PC-9 (cell line): ENCODE data around the gene DYNC2LI1. TPM values are rescaled to one million over a fixed set of nuclear protein-coding genes. Genes with fewer than 3 reads are reported as not detected.
A peak's percentile ranks its signal among the peaks of the same experiment; 100 is the strongest.
"Not testable (repeated sequence)": the region's sequence is repeated elsewhere in the genome, so short reads cannot be mapped to it uniquely, and the experiment has no call there.

Experiments
- BruUV-seq: library from RNA; stranded (reverse); fragments of 400-500 nt; replicated peaks from 2 replicates; lab custom pipeline; 2021; lab: Mats Ljungman, UMichigan
- CTCF ChIA-PET: fragments of 300-600 bp; sonication (Branson Sonifier 250); formaldehyde crosslinking; loops from one replicate; lab custom pipeline; 2022; ENCODE audit warnings: antibody characterized with exemption; lab: Charles Lee
- POLR2A ChIA-PET: fragments of 300-600 bp; sonication (Branson Sonifier 250); formaldehyde crosslinking; loops from one replicate; lab custom pipeline; 2022; ENCODE audit warnings: antibody characterized with exemption; ENCODE audit not compliant: unreplicated experiment; lab: Charles Lee
- DNase-seq, 2 experiments: peaks; one replicate each; pipeline versions ENCODE4 v3.0.0 to v3.0.0-alpha.2; 2015 to 2022; ENCODE audit warnings: mixed read lengths in 1 of 2
- H2AFZ ChIP-seq: fragments of 200-600 bp; sonication (generic); 2 replicates; pipeline ENCODE4 v1.8.1; 2017; ENCODE audit warnings: antibody characterized with exemption
- H3F3A ChIP-seq: fragments of 200-600 bp; sonication (generic); 2 replicates; pipeline ENCODE4 v1.8.1; 2017; ENCODE audit warnings: antibody characterized with exemption, mild to moderate bottlenecking, low read depth; ENCODE audit not compliant: insufficient read depth
- H3K27ac ChIP-seq: fragments of 200-600 bp; sonication (generic); 2 replicates; pipeline ENCODE4 v1.6.1; 2016; ENCODE audit warnings: mixed run types
- H3K27me3 ChIP-seq: fragments of 200-600 bp; sonication (generic); 2 replicates; pipeline ENCODE4 v1.6.1; 2016; ENCODE audit warnings: low read depth, mixed run types; ENCODE audit not compliant: insufficient read depth
- H3K36me3 ChIP-seq: fragments of 200-600 bp; sonication (generic); 2 replicates; pipeline ENCODE4 v1.6.1; 2016; ENCODE audit warnings: low read depth, mixed run types
- H3K4me1 ChIP-seq: fragments of 200-600 bp; sonication (generic); replicated peaks from 2 replicates; pipeline ENCODE4 v1.6.1; 2016; ENCODE audit warnings: mixed run types; ENCODE audit not compliant: insufficient read depth
- H3K4me2 ChIP-seq: fragments of 200-600 bp; sonication (generic); 2 replicates; pipeline ENCODE4 v1.6.1; 2017; ENCODE audit warnings: mixed run types
- H3K4me3 ChIP-seq: fragments of 200-600 bp; sonication (generic); 2 replicates; pipeline ENCODE4 v1.6.1; 2016; ENCODE audit warnings: mixed run types
- H3K79me2 ChIP-seq: fragments of 200-600 bp; sonication (generic); 2 replicates; pipeline ENCODE4 v1.6.1; 2017; ENCODE audit warnings: low read depth, mixed run types
- H3K9me2 ChIP-seq: fragments of 200-600 bp; sonication (generic); 2 replicates; pipeline ENCODE4 v1.8.1; 2017; ENCODE audit warnings: mild to moderate bottlenecking; ENCODE audit not compliant: insufficient read depth
- H3K9me3 ChIP-seq: fragments of 200-600 bp; sonication (generic); 2 replicates; pipeline ENCODE4 v1.8.1; 2016; ENCODE audit warnings: low read depth; ENCODE audit not compliant: insufficient read depth
- H4K20me1 ChIP-seq: fragments of 200-600 bp; sonication (generic); 2 replicates; pipeline ENCODE4 v1.8.1; 2017; ENCODE audit not compliant: insufficient read depth
- EZH2 ChIP-seq: fragments of 200-600 bp; sonication (generic); IDR thresholded peaks from 2 replicates; pipeline ENCODE4 v1.8.0; 2017; ENCODE audit warnings: antibody characterized with exemption, low read depth
- intact Hi-C: fragments of 100-400 bp; cut with micrococcal nuclease; formaldehyde crosslinking; loops from one replicate; pipeline ENCODE4 v1.10.0; 2022; ENCODE audit not compliant: unreplicated experiment
- total RNA-seq: library from RNA; stranded (reverse); gene quantifications from 2 replicates; pipeline ENCODE4 v1.2.3, GENCODE V29; 2021
- TF ChIP-seq, protein P1 (sequence below): fragments of 200-600 bp; sonication (generic); conservative IDR thresholded peaks from 2 replicates; pipeline ENCODE4 v1.6.1; 2017; ENCODE audit warnings: mixed run types, antibody characterized with exemption, mild to moderate bottlenecking, moderate library complexity

The DYNC2LI1 gene
- total RNA-seq, 1 experiment from 2014 or later, result 27.1 TPM

DNA sequence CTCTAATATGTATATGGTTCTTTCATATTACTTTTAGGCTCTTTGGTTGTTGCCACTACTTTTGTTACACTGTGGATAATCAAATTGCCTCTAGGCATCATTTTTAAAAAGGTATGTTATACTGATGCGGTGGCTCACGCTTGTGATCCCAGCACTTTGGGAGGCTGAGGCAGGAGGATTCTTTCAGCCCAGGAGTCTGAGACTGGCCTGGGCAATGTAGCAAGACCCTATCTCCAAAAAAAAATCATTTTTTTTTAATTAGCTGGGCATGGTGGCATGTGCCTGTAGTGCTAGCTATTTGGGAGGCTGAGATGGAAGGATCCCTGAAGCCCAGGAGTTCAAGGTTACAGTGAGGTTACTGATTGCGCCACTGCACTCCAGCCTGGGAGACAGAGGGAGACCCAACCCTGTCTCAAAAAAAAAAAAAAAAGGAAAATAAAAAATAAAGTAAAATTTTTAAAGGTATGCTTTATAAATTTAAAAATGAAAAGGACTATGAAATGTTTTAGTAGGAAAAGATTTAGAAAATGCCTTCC, 48.1 kb upstream of the DYNC2LI1 start:
- no TSS peak for BruUV-seq
- Histone ChIP-seq H2AFZ (no peak overlapping the region), H3K79me2 (no peaks in the 10 kb centered on the region), H3K27me3 (no peaks in the 10 kb centered on the region), H3F3A (no peaks in the 10 kb centered on the region), H3K36me3 (no peaks in the 10 kb centered on the region), H3K4me3 (no peak overlapping the region), H3K27ac (no peak overlapping the region), H3K4me1 (peaks cover 11% of the 10 kb centered on the region; the same call in 1 of the 2 replicates), H3K4me2 (no peak overlapping the region), H3K9me2 (no peaks in the 10 kb centered on the region), H3K9me3 (no peaks in the 10 kb centered on the region), H4K20me1 (no peaks in the 10 kb centered on the region)
- CTCF ChIA-PET, result no interaction called here
- intact Hi-C loops, result no loop called here
- no peak for TF ChIP-seq EZH2
- TF ChIP-seq, protein P1, sequence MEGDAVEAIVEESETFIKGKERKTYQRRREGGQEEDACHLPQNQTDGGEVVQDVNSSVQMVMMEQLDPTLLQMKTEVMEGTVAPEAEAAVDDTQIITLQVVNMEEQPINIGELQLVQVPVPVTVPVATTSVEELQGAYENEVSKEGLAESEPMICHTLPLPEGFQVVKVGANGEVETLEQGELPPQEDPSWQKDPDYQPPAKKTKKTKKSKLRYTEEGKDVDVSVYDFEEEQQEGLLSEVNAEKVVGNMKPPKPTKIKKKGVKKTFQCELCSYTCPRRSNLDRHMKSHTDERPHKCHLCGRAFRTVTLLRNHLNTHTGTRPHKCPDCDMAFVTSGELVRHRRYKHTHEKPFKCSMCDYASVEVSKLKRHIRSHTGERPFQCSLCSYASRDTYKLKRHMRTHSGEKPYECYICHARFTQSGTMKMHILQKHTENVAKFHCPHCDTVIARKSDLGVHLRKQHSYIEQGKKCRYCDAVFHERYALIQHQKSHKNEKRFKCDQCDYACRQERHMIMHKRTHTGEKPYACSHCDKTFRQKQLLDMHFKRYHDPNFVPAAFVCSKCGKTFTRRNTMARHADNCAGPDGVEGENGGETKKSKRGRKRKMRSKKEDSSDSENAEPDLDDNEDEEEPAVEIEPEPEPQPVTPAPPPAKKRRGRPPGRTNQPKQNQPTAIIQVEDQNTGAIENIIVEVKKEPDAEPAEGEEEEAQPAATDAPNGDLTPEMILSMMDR, result no peak
- no peak for DNase-seq
- POLR2A ChIA-PET, result no interaction called here

DNA sequence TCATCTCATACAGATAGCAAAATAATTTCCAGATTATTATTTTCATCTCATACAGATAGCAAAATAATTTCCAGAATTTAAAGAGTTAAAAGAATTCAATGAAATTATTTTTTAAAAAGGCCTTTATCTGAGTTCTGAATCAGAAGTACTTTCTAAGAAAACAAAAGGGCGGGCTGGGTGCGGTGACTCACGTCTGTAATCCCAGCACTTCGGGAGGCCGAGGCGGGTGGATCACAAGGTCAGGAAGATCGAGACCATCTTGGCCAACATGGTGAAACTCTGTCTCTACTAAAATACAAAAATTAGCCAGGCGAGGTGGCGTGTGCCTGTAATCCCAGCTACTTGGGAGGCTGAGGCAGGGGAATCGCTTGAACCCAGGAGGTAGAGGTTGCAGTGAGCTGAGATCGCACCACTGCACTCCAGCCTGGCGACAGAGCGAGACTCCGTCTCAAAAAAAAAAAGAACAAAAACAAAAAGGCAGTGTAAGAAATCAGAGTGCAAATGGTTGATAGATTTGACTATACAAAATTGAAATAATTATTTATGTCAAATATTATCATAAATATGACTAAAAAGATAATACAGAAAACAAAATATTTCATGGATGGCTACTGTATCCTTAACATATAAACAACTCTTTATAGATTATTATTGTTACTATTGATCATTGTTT, 46.7 kb upstream of the DYNC2LI1 start:
- H3K4me3 ChIP-seq, H3K9me2 ChIP-seq, H3K27me3 ChIP-seq, H3K4me2 ChIP-seq, H3K9me3 ChIP-seq, H3K27ac ChIP-seq, H3K79me2 ChIP-seq, intact Hi-C loops, H4K20me1 ChIP-seq, H3F3A ChIP-seq, BruUV-seq, H3K36me3 ChIP-seq, CTCF ChIA-PET: not testable (repeated sequence)
- POLR2A ChIA-PET, result interaction anchor here (0.6 kb wide), 1 partner anchor 649 kb away, joined by 3 read pairs; no protein-coding TSS in a partner anchor
- peak overlapping the region; percentile 24; the same call in 1 of the 2 replicates for H2AFZ ChIP-seq
- peaks cover 11% of the 10 kb centered on the region; the same call in 1 of the 2 replicates for H3K4me1 ChIP-seq
- peak; percentile 55 to 72 for DNase-seq

DNA sequence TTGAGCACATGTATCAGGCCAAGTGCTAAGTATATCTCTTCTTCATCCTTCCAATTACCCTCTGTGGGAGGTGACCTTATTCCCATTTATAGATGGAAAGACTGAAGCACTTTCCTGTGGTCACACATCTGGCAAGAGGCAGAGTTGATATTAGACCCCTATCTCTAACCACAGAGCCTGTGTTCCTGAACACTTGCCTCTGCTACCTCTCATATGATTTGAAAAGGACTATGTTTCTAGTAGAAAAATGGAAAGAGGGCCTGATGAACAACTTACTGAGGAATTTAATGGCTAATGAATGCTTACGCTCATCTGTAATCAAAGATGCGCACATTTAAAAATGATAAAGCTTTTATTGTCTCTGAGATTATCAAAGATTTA, 46.2 kb upstream of the DYNC2LI1 start:
- Histone ChIP-seq H3K36me3 (no peaks in the 10 kb centered on the region), H3K4me2 (no peak overlapping the region), H2AFZ (no peak overlapping the region), H3K79me2 (no peaks in the 10 kb centered on the region), H3K9me3 (no peaks in the 10 kb centered on the region), H3K27me3 (no peaks in the 10 kb centered on the region), H3K9me2 (peaks cover 5% of the 10 kb centered on the region; the same call in 1 of the 2 replicates), H3K27ac (no peak overlapping the region), H3K4me3 (no peak overlapping the region), H3K4me1 (peaks cover 11% of the 10 kb centered on the region; the same call in 1 of the 2 replicates), H3F3A (no peaks in the 10 kb centered on the region), H4K20me1 (no peaks in the 10 kb centered on the region)
- ChIA-PET POLR2A (interaction anchor here (0.6 kb wide), 1 partner anchor 649 kb away, joined by 3 read pairs; no protein-coding TSS in a partner anchor), CTCF (no interaction called here)
- intact Hi-C loops, result no loop called here
- BruUV-seq, result no TSS peak
- TF ChIP-seq, protein P1, result no peak
- no peak for TF ChIP-seq EZH2
- no peak for DNase-seq
